Loucy (cell line): Measurements from ENCODE around the gene ABCC3.

ENCODE experiments used
- H2AFZ ChIP-seq: fragments of 200-600 bp; sonication (generic); 2 replicates; pipeline ENCODE4 v1.6.0; 2016; ENCODE audit warnings: antibody characterized with exemption, mild to moderate bottlenecking, low read length, moderate library complexity
- H3F3A ChIP-seq: fragments of 200-600 bp; 2 replicates; pipeline ENCODE4 v1.6.0; 2016; ENCODE audit warnings: antibody characterized with exemption, low read depth, mild to moderate bottlenecking
- H3K27me3 ChIP-seq: fragments of 200-600 bp; sonication (generic); 2 replicates; pipeline ENCODE4 v1.6.1; 2014; ENCODE audit warnings: low read length, mild to moderate bottlenecking; ENCODE audit not compliant: insufficient read depth, poor library complexity, severe bottlenecking
- H3K36me3 ChIP-seq: fragments of 200-600 bp; sonication (generic); 2 replicates; pipeline ENCODE4 v1.6.1; 2016; ENCODE audit warnings: low read length; ENCODE audit not compliant: insufficient read depth
- H3K4me1 ChIP-seq: fragments of 200-600 bp; sonication (generic); 2 replicates; pipeline ENCODE4 v1.5.1; 2014; ENCODE audit warnings: low read length, mild to moderate bottlenecking; ENCODE audit not compliant: insufficient read depth, poor library complexity, severe bottlenecking
- H3K4me2 ChIP-seq: fragments of 200-600 bp; sonication (generic); 2 replicates; pipeline ENCODE4 v1.6.0; 2014; ENCODE audit warnings: antibody characterized with exemption, low read length, low read depth, mild to moderate bottlenecking; ENCODE audit not compliant: poor library complexity, severe bottlenecking
- H3K4me3 ChIP-seq: fragments of 200-600 bp; sonication (generic); 2 replicates; pipeline ENCODE4 v1.5.1; 2014; ENCODE audit warnings: low read length, mild to moderate bottlenecking, mixed read lengths; ENCODE audit not compliant: poor library complexity, severe bottlenecking
- H3K79me2 ChIP-seq: fragments of 200-600 bp; sonication (generic); 2 replicates; pipeline ENCODE4 v1.6.1; 2014; ENCODE audit warnings: low read length; ENCODE audit not compliant: insufficient read depth
- H3K9ac ChIP-seq: fragments of 200-600 bp; sonication (generic); 2 replicates; pipeline ENCODE4 v1.6.0; 2014; ENCODE audit warnings: mild to moderate bottlenecking, low read depth, low read length, moderate library complexity; ENCODE audit not compliant: poor library complexity, severe bottlenecking
- H3K9me2 ChIP-seq: fragments of 200-600 bp; sonication (generic); replicated peaks from 2 replicates; pipeline ENCODE4 v1.6.1; 2016; ENCODE audit warnings: low read depth, low read length, mixed read lengths
- H3K9me3 ChIP-seq: fragments of 200-600 bp; sonication (generic); 2 replicates; pipeline ENCODE4 v1.6.1; 2014; ENCODE audit warnings: mild to moderate bottlenecking, antibody characterized with exemption, low read length, low read depth; ENCODE audit not compliant: insufficient read depth
- H4K20me1 ChIP-seq: fragments of 200-600 bp; sonication (generic); 2 replicates; pipeline ENCODE4 v1.6.0; 2014; ENCODE audit warnings: antibody characterized with exemption, low read length, mild to moderate bottlenecking; ENCODE audit not compliant: insufficient read depth, poor library complexity, severe bottlenecking
- CTCF ChIP-seq: fragments of 200-600 bp; sonication (generic); conservative IDR thresholded peaks from 2 replicates; pipeline ENCODE4 v1.5.1; 2014; ENCODE audit warnings: mild to moderate bottlenecking, antibody characterized with exemption, low read length
- EZH2phosphoT487 ChIP-seq: fragments of 200-600 bp; IDR thresholded peaks from 2 replicates; pipeline ENCODE4 v1.6.1; 2018; ENCODE audit warnings: antibody characterized with exemption, mild to moderate bottlenecking, moderate library complexity, borderline replicate concordance

The ABCC3 gene

DNA sequence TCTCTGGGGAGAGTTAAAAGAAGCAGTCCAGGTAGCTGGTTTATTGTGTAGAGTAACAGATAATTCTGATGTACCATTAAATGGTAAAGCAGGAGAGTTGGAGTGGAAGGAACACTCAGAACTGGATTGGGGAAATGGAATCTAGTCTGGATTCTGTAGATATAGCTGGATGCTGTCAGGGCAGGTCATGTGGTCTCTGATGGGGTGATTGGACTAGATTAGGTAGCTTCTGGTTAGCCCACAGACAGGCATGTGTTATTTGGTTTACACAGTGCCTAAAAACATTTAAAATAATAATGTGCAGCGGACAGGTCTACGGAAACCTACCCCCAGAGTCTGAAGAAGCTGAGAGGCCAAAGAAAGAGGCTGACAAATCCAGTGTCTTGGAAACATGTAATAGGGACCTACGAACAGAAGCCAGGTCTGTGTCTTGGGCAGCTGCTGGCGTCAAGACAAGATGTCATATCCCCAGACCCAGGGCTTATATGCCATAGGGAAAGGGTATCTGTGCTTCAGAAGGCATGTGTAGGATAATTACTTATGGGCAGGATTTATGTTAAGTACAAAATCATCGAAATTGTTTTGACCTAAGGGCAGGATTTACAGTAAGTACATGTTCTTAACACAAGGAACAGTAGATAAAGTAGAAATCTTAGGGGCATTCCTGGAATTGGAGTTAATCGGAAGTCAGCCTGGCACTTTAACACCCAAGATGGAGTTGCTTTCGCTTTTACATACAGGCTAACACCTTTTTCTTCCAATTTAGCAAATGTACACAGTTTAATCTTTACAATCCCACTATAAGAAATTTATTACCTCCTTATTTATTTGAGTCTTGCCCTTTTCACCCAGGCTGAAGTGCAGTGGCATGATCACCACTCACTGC is 97.1 kb downstream of the ABCC3 start:
- Histone ChIP-seq H3K9me3 (no peaks in the 10 kb centered on the region), H3K4me2 (no peak overlapping the region), H4K20me1 (peaks cover 98% of the 10 kb centered on the region), H3K79me2 (peaks cover 100% of the 10 kb centered on the region), H3K27me3 (no peaks in the 10 kb centered on the region), H2AFZ (no peak overlapping the region), H3K9me2 (no peaks in the 10 kb centered on the region), H3K4me1 (peaks cover 21% of the 10 kb centered on the region), H3F3A (no peaks in the 10 kb centered on the region), H3K9ac (no peak overlapping the region), H3K36me3 (peaks cover 11% of the 10 kb centered on the region; the same call in 1 of the 2 replicates), H3K4me3 (no peak overlapping the region)
- TF ChIP-seq EZH2phosphoT487 (no peak), CTCF (no peak)

- Histone ChIP-seq H2AFZ (no peak overlapping the region), H3K9me2 (no peaks in the 10 kb centered on the region), H3K4me2 (no peak overlapping the region), H3K4me1 (peaks cover 4% of the 10 kb centered on the region), H3K9me3 (no peaks in the 10 kb centered on the region), H3K4me3 (no peak overlapping the region), H3F3A (no peaks in the 10 kb centered on the region), H3K36me3 (peaks cover 45% of the 10 kb centered on the region), H3K79me2 (peaks cover 99% of the 10 kb centered on the region), H3K27me3 (no peaks in the 10 kb centered on the region), H4K20me1 (peaks cover 98% of the 10 kb centered on the region), H3K9ac (no peak overlapping the region)
- TF ChIP-seq EZH2phosphoT487 (no peak), CTCF (no peak)
These were observed 100.6 kb downstream of the ABCC3 start for GRCh38 chr17:50735287-50735686.

DNA sequence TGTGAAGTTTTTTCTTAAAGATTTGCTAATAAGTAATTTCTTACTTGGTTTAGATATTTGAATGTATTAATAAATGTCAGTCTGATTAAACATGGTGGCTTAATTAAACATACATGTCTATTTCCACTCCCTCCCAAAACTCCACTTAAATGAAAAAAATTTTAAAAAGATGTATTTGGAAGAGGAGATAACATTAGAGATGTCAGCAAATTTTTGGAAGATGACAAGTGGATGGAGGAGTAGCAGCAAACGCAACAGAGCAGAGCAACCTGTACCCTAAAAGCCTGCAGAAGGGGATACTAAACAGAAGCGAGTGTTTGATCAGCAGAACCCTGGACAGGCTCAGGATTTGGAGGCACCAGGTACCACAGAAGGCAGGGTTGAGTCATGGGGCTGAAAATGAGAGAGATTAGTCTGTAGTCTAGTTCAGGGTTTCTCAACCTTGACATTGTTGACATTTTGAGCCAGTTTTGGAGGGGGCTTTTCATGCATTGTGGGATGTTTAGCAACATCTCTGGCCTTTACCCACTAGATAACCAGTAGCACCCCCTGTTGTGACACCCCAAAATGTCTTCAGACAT is 102.5 kb downstream of the ABCC3 start:
- H4K20me1 ChIP-seq = peaks cover 89% of the 10 kb centered on the region
- H3K9me3 ChIP-seq = no peaks in the 10 kb centered on the region
- H3K4me2 ChIP-seq = no peak overlapping the region
- H3K36me3 ChIP-seq = peaks cover 65% of the 10 kb centered on the region
- no peak overlapping the region for H2AFZ ChIP-seq
- no peak overlapping the region for H3K9ac ChIP-seq
- H3F3A ChIP-seq = no peaks in the 10 kb centered on the region
- H3K4me1 ChIP-seq = no peaks in the 10 kb centered on the region
- peaks cover 81% of the 10 kb centered on the region for H3K79me2 ChIP-seq
- H3K9me2 ChIP-seq = no peaks in the 10 kb centered on the region
- TF ChIP-seq CTCF = no peak
- no peak for TF ChIP-seq EZH2phosphoT487
- H3K4me3 ChIP-seq = no peak overlapping the region
- H3K27me3 ChIP-seq = no peaks in the 10 kb centered on the region
